HG03064 (cell line): Measurements from ENCODE around the gene AHI1.
A peak's percentile ranks its signal among the peaks of the same experiment; 100 is the strongest.

Source experiments
- ATAC-seq: cut with Tn5 transposase; IDR thresholded peaks from one replicate; pipeline ENCODE4 v1.9.1; 2021; ENCODE audit warnings: low read depth; ENCODE audit not compliant: unreplicated experiment

AHI1 gene

DNA sequence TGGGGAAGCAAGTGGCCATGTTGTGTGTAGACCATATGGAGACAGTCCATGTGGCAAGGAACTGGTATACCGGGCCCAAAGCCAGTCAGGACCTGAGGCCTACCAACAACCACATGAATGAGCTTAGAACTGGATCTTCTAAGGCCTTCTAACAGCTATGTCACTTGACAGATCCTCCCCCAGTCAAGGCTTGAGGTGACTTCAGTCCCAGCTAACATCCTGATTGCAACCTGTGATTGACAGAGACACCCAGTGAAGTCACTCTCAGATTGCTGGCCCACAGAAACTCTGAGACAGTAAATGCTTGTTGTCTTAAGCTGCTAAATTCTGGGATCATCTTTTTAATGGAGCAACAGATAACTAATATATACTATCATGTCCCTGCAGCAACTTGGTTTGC, 32.9 kb downstream of the AHI1 start:
- ATAC-seq, result peak; percentile 77

- no peak for ATAC-seq
These were observed 36.3 kb downstream of the AHI1 start for GRCh38 chr6:135461208-135461607.

- no peak for ATAC-seq
These were observed 39.5 kb downstream of the AHI1 start for GRCh38 chr6:135458051-135458450.

GRCh38 chr6:135451617-135452190, 45.8 kb downstream of the AHI1 start:
- ATAC-seq, result no peak

DNA sequence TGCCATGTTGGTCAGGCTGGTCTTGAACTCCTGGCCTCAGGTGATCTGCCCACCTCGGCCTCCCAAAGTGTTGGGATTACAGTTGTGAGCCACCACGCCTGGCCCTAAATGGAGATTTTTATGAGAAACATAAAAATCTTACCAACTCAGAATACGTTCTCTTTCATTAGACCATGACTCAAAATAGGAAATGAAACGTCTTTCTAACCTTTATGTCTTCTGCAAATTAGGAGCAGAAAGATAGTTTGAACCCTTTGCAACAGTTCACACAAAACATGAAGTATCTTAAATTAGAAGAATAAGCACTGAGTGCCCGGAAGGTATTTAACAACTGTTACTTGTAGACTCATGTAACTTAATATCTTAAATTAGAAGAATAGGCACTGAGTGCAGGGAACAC, 48.3 kb downstream of the AHI1 start:
- ATAC-seq, result no peak

DNA sequence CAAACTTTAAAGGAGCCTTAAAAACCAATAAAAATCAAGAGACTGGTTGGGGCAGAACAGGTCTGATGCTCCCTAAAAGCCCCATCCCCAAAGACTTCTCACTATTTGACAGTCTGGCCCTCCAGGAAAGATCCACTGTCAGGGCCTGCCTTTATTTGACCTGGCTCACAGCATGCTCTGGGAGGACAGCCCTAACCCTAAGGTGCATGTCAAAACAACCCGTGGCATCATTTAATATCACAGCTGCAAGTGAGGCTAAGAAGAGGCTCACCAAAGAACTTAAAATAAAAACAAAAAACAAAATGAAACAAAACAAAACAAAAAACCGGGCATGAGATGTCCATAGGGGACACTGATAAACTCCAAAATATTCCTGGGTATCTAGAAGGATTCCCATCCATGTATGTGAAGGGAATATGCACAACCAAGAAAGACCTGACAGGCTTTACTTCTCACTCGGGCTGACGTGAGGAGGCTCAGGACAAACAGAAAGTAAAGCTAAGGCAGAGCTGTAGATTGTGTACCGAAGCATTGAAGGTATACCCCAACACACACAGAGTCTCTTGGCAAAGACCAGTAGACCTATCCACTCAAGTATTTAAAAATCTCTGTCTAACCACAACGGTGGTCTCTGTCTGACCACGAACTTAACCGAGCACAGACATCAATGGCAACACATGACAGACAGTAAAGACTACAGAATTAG, 57.3 kb downstream of the AHI1 start:
- ATAC-seq, result no peak

GRCh38 chr6:135439549-135439948, 58.0 kb downstream of the AHI1 start:
- no peak for ATAC-seq

- ATAC-seq, result no peak
These were observed 58.5 kb downstream of the AHI1 start for GRCh38 chr6:135438907-135439535.

- no peak for ATAC-seq
These were observed 62.5 kb downstream of the AHI1 start for GRCh38 chr6:135434991-135435390.

GRCh38 chr6:135434095-135434494, 63.4 kb downstream of the AHI1 start:
- ATAC-seq, result no peak

DNA sequence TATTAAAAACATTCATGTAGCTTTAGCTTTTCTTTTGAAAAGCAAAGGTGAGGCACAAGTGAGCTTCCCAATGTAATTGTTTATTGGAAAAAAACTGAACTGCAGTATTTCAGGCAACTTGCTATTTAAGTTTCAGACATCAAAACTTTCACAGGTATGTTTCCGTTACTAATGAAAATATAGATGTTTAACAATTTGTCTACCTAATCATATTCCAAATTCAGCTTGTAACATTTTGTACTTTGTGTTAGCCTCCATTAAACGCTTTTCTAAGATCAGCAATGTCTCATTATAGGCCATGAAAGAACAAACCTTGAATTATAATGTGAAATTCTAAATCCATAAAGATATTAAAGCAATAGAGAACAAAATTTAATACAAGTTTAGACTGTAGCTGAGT, 69.5 kb downstream of the AHI1 start:
- no peak for ATAC-seq

GRCh38 chr6:135426833-135427232, 70.7 kb downstream of the AHI1 start:
- ATAC-seq, result no peak

DNA sequence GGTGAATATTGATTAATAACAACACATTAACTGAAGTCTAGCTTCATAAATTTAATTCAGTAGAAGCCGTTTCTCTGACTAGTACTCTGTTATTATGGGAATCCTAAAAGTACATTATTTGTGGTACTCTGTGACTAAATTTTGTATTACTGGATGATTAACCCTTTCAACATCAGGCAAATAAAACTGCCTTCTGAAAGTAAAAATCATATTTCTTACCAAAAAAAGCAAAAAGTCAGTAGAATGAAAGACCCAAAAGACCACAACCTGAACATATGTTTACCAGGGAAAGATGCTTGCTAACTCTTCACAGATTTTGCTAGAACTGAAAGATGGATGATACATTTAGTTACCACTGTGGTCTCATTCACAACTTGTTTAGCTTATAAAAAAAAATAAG, 73.2 kb downstream of the AHI1 start:
- ATAC-seq, result no peak

GRCh38 chr6:135423649-135424128, 73.9 kb downstream of the AHI1 start:
- peak; percentile 90 for ATAC-seq

- ATAC-seq, result no peak
These were observed 78.4 kb downstream of the AHI1 start for GRCh38 chr6:135419162-135419561.

GRCh38 chr6:135418040-135418760, 79.3 kb downstream of the AHI1 start:
- ATAC-seq, result no peak

GRCh38 chr6:135412761-135413160, 84.8 kb downstream of the AHI1 start:
- no peak for ATAC-seq

DNA sequence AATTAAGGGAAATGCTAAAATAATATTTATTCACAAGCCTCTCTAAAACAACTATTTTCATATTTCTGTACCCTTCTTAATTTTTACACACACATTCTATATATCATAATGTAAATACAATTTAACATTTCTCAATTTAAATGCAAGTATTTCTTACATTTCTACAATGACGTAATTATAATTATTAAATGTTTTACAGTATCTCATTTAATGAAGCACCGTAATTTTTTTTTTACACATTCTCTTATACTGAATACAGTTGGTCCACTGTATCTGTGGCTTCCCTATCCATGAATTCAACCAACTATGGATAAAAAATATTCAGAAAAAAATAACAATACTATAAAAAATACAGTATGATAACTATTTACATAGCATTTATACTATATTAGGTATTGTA, 85.7 kb downstream of the AHI1 start:
- ATAC-seq, result no peak

- no peak for ATAC-seq
These were observed 86.2 kb downstream of the AHI1 start for GRCh38 chr6:135411339-135411738.

- no peak for ATAC-seq
These were observed 86.7 kb downstream of the AHI1 start for GRCh38 chr6:135410856-135411255.

GRCh38 chr6:135403584-135403983, 94.0 kb downstream of the AHI1 start:
- ATAC-seq, result no peak
